ENCODE data around the gene IGFBP6.

GRCh38 chr12:53133722-53134121, 36.3 kb downstream of the IGFBP6 start:
- TF ChIP-seq POLR2A (IDR thresholded peaks at IDR 0.05; ENCODE audit: low read length), result no peak
- TF ChIP-seq GATA1 (IDR thresholded peaks at IDR 0.05; ENCODE audit: low read depth, low read length), result no peak

Data from erythroblast (primary cell).